H9 (cell line): ENCODE data around the gene UTP25. TPM values are rescaled to one million over a fixed set of nuclear protein-coding genes. Genes with fewer than 3 reads are reported as not detected.

Source experiments
- DNase-seq: peaks from one replicate; pipeline ENCODE4 v3.0.0-alpha.2; 2017
- H2AFZ ChIP-seq: one replicate; pipeline ENCODE4 v1.6.1; 2013; ENCODE audit warnings: mild to moderate bottlenecking, low read length, control low read depth, moderate library complexity
- H2AK5ac ChIP-seq: 2 replicates; pipeline ENCODE4 v1.6.1; 2013; ENCODE audit warnings: low read length, control low read depth, mixed read lengths; ENCODE audit not compliant: insufficient read length
- H2BK120ac ChIP-seq: one replicate; pipeline ENCODE4 v1.6.1; 2013; ENCODE audit warnings: low read depth, mild to moderate bottlenecking, low read length, control low read depth, inconsistent platforms; ENCODE audit not compliant: poor library complexity, severe bottlenecking
- H2BK12ac ChIP-seq: 2 replicates; pipeline ENCODE4 v1.6.1; 2013; ENCODE audit warnings: low read length, control low read depth, mixed read lengths, low read depth; ENCODE audit not compliant: insufficient read length
- H2BK15ac ChIP-seq: 2 replicates; pipeline ENCODE4 v1.6.1; 2013; ENCODE audit warnings: low read depth, low read length, control low read depth
- H2BK20ac ChIP-seq: one replicate; pipeline ENCODE4 v1.6.1; 2013; ENCODE audit warnings: low read depth, mild to moderate bottlenecking, low read length, control low read depth, inconsistent platforms; ENCODE audit not compliant: poor library complexity, severe bottlenecking
- H2BK5ac ChIP-seq: 2 replicates; pipeline ENCODE4 v1.6.1; 2013; ENCODE audit warnings: low read length, control low read depth, mixed read lengths; ENCODE audit not compliant: insufficient read length
- H3K14ac ChIP-seq: 2 replicates; pipeline ENCODE4 v1.6.1; 2013; ENCODE audit warnings: low read length, control low read depth; ENCODE audit not compliant: insufficient read depth
- H3K18ac ChIP-seq: 2 replicates; pipeline ENCODE4 v1.6.1; 2013; ENCODE audit warnings: low read depth, mild to moderate bottlenecking, mixed read lengths, low read length, control low read depth; ENCODE audit not compliant: insufficient read length
- H3K23ac ChIP-seq: 2 replicates; pipeline ENCODE4 v1.6.1; 2013; ENCODE audit warnings: low read length, control low read depth, mixed read lengths, low read depth; ENCODE audit not compliant: insufficient read length
- H3K23me2 ChIP-seq: 2 replicates; pipeline ENCODE4 v1.6.1; 2013; ENCODE audit warnings: low read depth, mild to moderate bottlenecking, mixed read lengths, low read length, control low read depth; ENCODE audit not compliant: insufficient read length, poor library complexity, severe bottlenecking
- H3K27ac ChIP-seq: 2 replicates; pipeline ENCODE4 v1.5.1; 2013; ENCODE audit warnings: low read length, control low read depth, mixed read lengths, low read depth; ENCODE audit not compliant: insufficient read length
- H3K27me3 ChIP-seq: 2 replicates; pipeline ENCODE4 v1.6.1; 2013; ENCODE audit warnings: low read length, control low read depth, inconsistent platforms; ENCODE audit not compliant: insufficient read depth
- H3K4ac ChIP-seq: 2 replicates; pipeline ENCODE4 v1.6.1; 2013; ENCODE audit warnings: low read depth, mild to moderate bottlenecking, control low read depth, inconsistent platforms, low read length, moderate library complexity
- H3K4me1 ChIP-seq: 2 replicates; pipeline ENCODE4 v1.6.1; 2013; ENCODE audit warnings: low read length, control low read depth, inconsistent platforms; ENCODE audit not compliant: insufficient read depth
- H3K4me2 ChIP-seq: 2 replicates; pipeline ENCODE4 v1.6.1; 2013; ENCODE audit warnings: low read length, control low read depth, mixed read lengths; ENCODE audit not compliant: insufficient read length, insufficient read depth
- H3K56ac ChIP-seq: 2 replicates; pipeline ENCODE4 v1.6.1; 2013; ENCODE audit warnings: low read depth, mild to moderate bottlenecking, mixed read lengths, low read length, control low read depth; ENCODE audit not compliant: insufficient read length
- H3K79me1 ChIP-seq: 2 replicates; pipeline ENCODE4 v1.6.1; 2013; ENCODE audit warnings: low read depth, mild to moderate bottlenecking, moderate library complexity, low read length, control low read depth, inconsistent platforms; ENCODE audit not compliant: insufficient read depth, poor library complexity, severe bottlenecking
- H3K79me2 ChIP-seq: 2 replicates; pipeline ENCODE4 v1.6.1; 2013; ENCODE audit warnings: low read length, control low read depth, inconsistent platforms; ENCODE audit not compliant: insufficient read depth
- H3K9ac ChIP-seq: 2 replicates; pipeline ENCODE4 v1.6.1; 2013; ENCODE audit warnings: low read length, control low read depth, mixed read lengths; ENCODE audit not compliant: insufficient read length; ENCODE audit errors: extremely low read depth
- H3K9me3 ChIP-seq: one replicate; pipeline ENCODE4 v1.6.1; 2013; ENCODE audit warnings: low read depth, low read length, inconsistent platforms; ENCODE audit not compliant: control insufficient read depth
- H3T11ph ChIP-seq: one replicate; pipeline ENCODE4 v1.6.1; 2013; ENCODE audit warnings: mild to moderate bottlenecking, low read length, control low read depth, inconsistent platforms
- H4K20me1 ChIP-seq: one replicate; pipeline ENCODE4 v1.6.1; 2013; ENCODE audit not compliant: control insufficient read depth, insufficient read length, insufficient read depth
- H4K5ac ChIP-seq: 2 replicates; pipeline ENCODE4 v1.6.1; 2013; ENCODE audit warnings: low read depth, mild to moderate bottlenecking, mixed read lengths, low read length, control low read depth; ENCODE audit not compliant: insufficient read length
- H4K8ac ChIP-seq: replicated peaks from 2 replicates; pipeline ENCODE4 v1.6.1; 2013; ENCODE audit warnings: low read length, control low read depth, mixed read lengths, low read depth; ENCODE audit not compliant: insufficient read length
- H4K91ac ChIP-seq: 2 replicates; pipeline ENCODE4 v1.6.1; 2013; ENCODE audit warnings: low read depth, mild to moderate bottlenecking, moderate library complexity, mixed read lengths, low read length, control low read depth; ENCODE audit not compliant: insufficient read length
- H3K27ac Mint-ChIP-seq, 3 experiments: 2 replicates in 2 of 3; 3 replicates in 1 of 3; pipeline ENCODE4 v1.8.0; 2020 to 2021; ENCODE audit warnings: mixed read lengths in 3 of 3, mild to moderate bottlenecking in 1 of 3, moderate library complexity in 1 of 3
- H3K27me3 Mint-ChIP-seq: 2 replicates; pipeline ENCODE4 v1.8.0; 2021; ENCODE audit warnings: low read depth, mild to moderate bottlenecking, moderate library complexity, mixed read lengths
- H3K36me3 Mint-ChIP-seq, 3 experiments: 2 replicates in 2 of 3; 3 replicates in 1 of 3; pipeline ENCODE4 v1.8.0; 2020 to 2021; ENCODE audit warnings: low read depth in 3 of 3, mixed read lengths in 3 of 3; ENCODE audit not compliant: insufficient read depth in 1 of 3
- H3K4me1 Mint-ChIP-seq, 2 experiments: 2 replicates each; pipeline ENCODE4 v1.8.0; 2020; ENCODE audit warnings: mixed read lengths in 2 of 2
- H3K4me3 Mint-ChIP-seq, 2 experiments: 2 replicates in 1 of 2; 3 replicates in 1 of 2; pipeline ENCODE4 v1.8.0; 2020 to 2021; ENCODE audit warnings: mild to moderate bottlenecking in 2 of 2, mixed read lengths in 2 of 2, moderate library complexity in 1 of 2
- H3K9me3 Mint-ChIP-seq, 2 experiments: 2 replicates in 1 of 2; 3 replicates in 1 of 2; pipeline ENCODE4 v1.8.0; 2020; ENCODE audit warnings: mild to moderate bottlenecking in 2 of 2, mixed read lengths in 2 of 2, moderate library complexity in 1 of 2
- WGBS: extraction: QIAGEN DNeasy Blood & Tissue Kit; methylation state at CpG from one replicate; pipeline ENCODE4 v1.1.7; 2013; ENCODE audit warnings: missing lambda C conversion rate, low lambda C conversion rate, mixed read lengths; ENCODE audit not compliant: insufficient read length; ENCODE audit errors: extremely low coverage; 5-methylcytosine and 5-hydroxymethylcytosine counted together
- total RNA-seq: library from RNA; stranded (reverse); gene quantifications from 2 replicates; pipeline ENCODE4 v1.2.1, GENCODE V29; 2021
- TF ChIP-seq, protein P1 (sequence below): fragments of 200-600 bp; sonication (generic); conservative IDR thresholded peaks from 3 replicates; pipeline ENCODE4 v1.8.0; 2021; ENCODE audit warnings: antibody characterized with exemption, mild to moderate bottlenecking

UTP25 gene
- total RNA-seq, 1 experiment from 2014 or later, result 12.9 TPM

DNA sequence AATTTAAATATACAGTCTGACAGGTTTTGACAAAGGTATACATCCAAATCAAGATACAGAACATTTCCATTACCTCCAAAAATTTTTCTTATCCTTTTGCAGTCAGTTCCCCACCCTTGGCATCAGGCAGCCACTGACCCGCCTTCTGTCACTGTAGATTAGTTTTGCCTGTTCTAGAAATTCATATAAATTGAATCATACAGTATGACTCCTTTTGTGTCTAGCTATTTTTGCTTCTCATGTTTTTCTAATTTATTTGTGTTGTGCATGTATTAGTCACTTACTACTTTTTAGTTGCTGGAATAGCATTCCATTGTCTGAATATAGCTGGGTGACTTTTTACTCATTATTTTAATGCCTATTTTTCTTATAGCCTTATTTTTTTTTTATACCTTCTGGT lies 3.8 kb downstream of the UTP25 start:
- H3K9ac ChIP-seq, result no peak overlapping the region
- TF ChIP-seq, protein P1, sequence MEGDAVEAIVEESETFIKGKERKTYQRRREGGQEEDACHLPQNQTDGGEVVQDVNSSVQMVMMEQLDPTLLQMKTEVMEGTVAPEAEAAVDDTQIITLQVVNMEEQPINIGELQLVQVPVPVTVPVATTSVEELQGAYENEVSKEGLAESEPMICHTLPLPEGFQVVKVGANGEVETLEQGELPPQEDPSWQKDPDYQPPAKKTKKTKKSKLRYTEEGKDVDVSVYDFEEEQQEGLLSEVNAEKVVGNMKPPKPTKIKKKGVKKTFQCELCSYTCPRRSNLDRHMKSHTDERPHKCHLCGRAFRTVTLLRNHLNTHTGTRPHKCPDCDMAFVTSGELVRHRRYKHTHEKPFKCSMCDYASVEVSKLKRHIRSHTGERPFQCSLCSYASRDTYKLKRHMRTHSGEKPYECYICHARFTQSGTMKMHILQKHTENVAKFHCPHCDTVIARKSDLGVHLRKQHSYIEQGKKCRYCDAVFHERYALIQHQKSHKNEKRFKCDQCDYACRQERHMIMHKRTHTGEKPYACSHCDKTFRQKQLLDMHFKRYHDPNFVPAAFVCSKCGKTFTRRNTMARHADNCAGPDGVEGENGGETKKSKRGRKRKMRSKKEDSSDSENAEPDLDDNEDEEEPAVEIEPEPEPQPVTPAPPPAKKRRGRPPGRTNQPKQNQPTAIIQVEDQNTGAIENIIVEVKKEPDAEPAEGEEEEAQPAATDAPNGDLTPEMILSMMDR, result no peak

More for the DNA sequence above, 3.8 kb downstream of the UTP25 start:
- Mint-ChIP-seq H3K4me1 (peaks cover 6 to 7% of the 10 kb centered on the region in 2 experiments), H3K36me3 (peaks cover 17 to 58% (median 52%) of the 10 kb centered on the region in 3 experiments; a peak in 6 of 7 replicates), H3K9me3 (peaks cover 0 to 3% of the 10 kb centered on the region in 2 experiments; a peak in 1 of 5 replicates), H3K27ac (no peak overlapping the region), H3K27me3 (no peaks in the 10 kb centered on the region), H3K4me3 (no peak overlapping the region)
- Histone ChIP-seq H3K4me2 (no peak overlapping the region), H4K5ac (no peak overlapping the region), H3K14ac (no peak overlapping the region), H3K4ac (no peak overlapping the region), H3K9me3 (no peaks in the 10 kb centered on the region), H4K8ac (no peak overlapping the region), H3K23ac (no peak overlapping the region), H2BK20ac (no peak overlapping the region), H3K56ac (no peak overlapping the region), H3K4me1 (no peaks in the 10 kb centered on the region), H4K91ac (no peak overlapping the region), H3K23me2 (no peaks in the 10 kb centered on the region), H3K79me2 (no peaks in the 10 kb centered on the region), H3K18ac (no peak overlapping the region), H3K27me3 (no peaks in the 10 kb centered on the region), H2BK15ac (no peak overlapping the region), H3K27ac (no peak overlapping the region), H4K20me1 (no peaks in the 10 kb centered on the region), H2BK5ac (no peak overlapping the region), H2AK5ac (no peak overlapping the region), H2BK12ac (no peak overlapping the region), H2BK120ac (no peak overlapping the region), H3K79me1 (no peaks in the 10 kb centered on the region), H2AFZ (no peak overlapping the region), H3T11ph (no peak overlapping the region)
- DNase-seq, result no peak
- WGBS, result no CpG with 5 or more reads among the region's 1 CpG
